Hippocampal formation (tissue), 2 donors: Measurements from ENCODE around the gene KRT36.

ENCODE experiments used
- DNase-seq, 2 donors: peaks; one replicate each; lab custom pipeline; 2025; lab: John Stamatoyannopoulos, UW

Gene KRT36

GRCh38 chr17:41521574-41522261 lies 32.0 kb upstream of the KRT36 start:
- DNase-seq: no peak

GRCh38 chr17:41520821-41521521 lies 31.3 kb upstream of the KRT36 start:
- DNase-seq: no peak

GRCh38 chr17:41519501-41520224 lies 30.0 kb upstream of the KRT36 start:
- DNase-seq: no peak

- DNase-seq: no peak
Observed at GRCh38 chr17:41518789-41519449, 29.2 kb upstream of the KRT36 start, which contains the start of gene KRT15. TSS of gene KRT15 (minus strand) at chr17:41518890. CDS start at chr17:41518827, 63 bp downstream.

- no peak for DNase-seq
Observed at GRCh38 chr17:41518031-41518430, 28.3 kb upstream of the KRT36 start.

- no peak for DNase-seq
Observed at GRCh38 chr17:41516830-41517283, 27.1 kb upstream of the KRT36 start.

- DNase-seq: no peak
Observed at GRCh38 chr17:41516147-41516829, 26.6 kb upstream of the KRT36 start.

GRCh38 chr17:41513168-41513547 lies 23.4 kb upstream of the KRT36 start:
- no peak for DNase-seq

- DNase-seq: no peak
Observed at GRCh38 chr17:41512546-41513167, 22.9 kb upstream of the KRT36 start.

GRCh38 chr17:41511716-41512115 lies 22.0 kb upstream of the KRT36 start:
- DNase-seq: no peak

- DNase-seq: no peak
Observed at GRCh38 chr17:41511116-41511515, 21.4 kb upstream of the KRT36 start.

- no peak for DNase-seq
Observed at GRCh38 chr17:41510251-41511065, 20.7 kb upstream of the KRT36 start.

- no peak for DNase-seq
Observed at GRCh38 chr17:41507315-41507880, 17.7 kb upstream of the KRT36 start.

GRCh38 chr17:41505809-41506767 lies 16.4 kb upstream of the KRT36 start:
- DNase-seq: no peak

- no peak for DNase-seq
Observed at GRCh38 chr17:41505007-41505808, 15.5 kb upstream of the KRT36 start, which contains the start of gene KRT13. TSS of gene KRT13 (minus strand) at chr17:41505612. CDS start at chr17:41505550, 62 bp downstream.

- DNase-seq: no peak
Observed at GRCh38 chr17:41504246-41504977, 14.7 kb upstream of the KRT36 start.

- no peak for DNase-seq
Observed at GRCh38 chr17:41503202-41503601, 13.5 kb upstream of the KRT36 start.
